HepG2 (cell line): ENCODE data around the gene GNAZ. TPM values are rescaled to one million over a fixed set of nuclear protein-coding genes. Genes with fewer than 3 reads are reported as not detected.

Source experiments
- AKAP8 ChIP-seq: sonication (generic); formaldehyde crosslinking; IDR thresholded peaks from 2 replicates; pipeline ENCODE4 v1.5.1; 2020; ENCODE audit warnings: mild to moderate bottlenecking, missing genetic modification reagents
- DDIT3 ChIP-seq: sonication (generic); formaldehyde crosslinking; IDR thresholded peaks from 2 replicates; pipeline ENCODE4 v1.4.0; 2020; ENCODE audit warnings: mild to moderate bottlenecking, missing genetic modification reagents
- GPBP1L1 ChIP-seq: sonication (generic); formaldehyde crosslinking; IDR thresholded peaks from 2 replicates; pipeline ENCODE4 v1.5.0; 2020; ENCODE audit warnings: mild to moderate bottlenecking, missing genetic modification reagents
- HOXA9 ChIP-seq: sonication (generic); formaldehyde crosslinking; IDR thresholded peaks from 2 replicates; pipeline ENCODE4 v1.8.1; 2022; ENCODE audit warnings: missing genetic modification reagents, mild to moderate bottlenecking, moderate library complexity, borderline replicate concordance
- ISX ChIP-seq: sonication (generic); formaldehyde crosslinking; conservative IDR thresholded peaks from 2 replicates; pipeline ENCODE4 v1.5.0; 2020; ENCODE audit warnings: missing genetic modification reagents
- SAP130 ChIP-seq: IDR thresholded peaks from 2 replicates; pipeline ENCODE4 v1.6.1; 2016; ENCODE audit warnings: low read depth
- TMF1 ChIP-seq: sonication (generic); formaldehyde crosslinking; IDR thresholded peaks from 2 replicates; pipeline ENCODE4 v1.8.1; 2022; ENCODE audit warnings: low read depth, missing genetic modification reagents
- ZNF281 ChIP-seq: sonication (generic); formaldehyde crosslinking; IDR thresholded peaks from 2 replicates; pipeline ENCODE4 v1.4.0; 2020; ENCODE audit warnings: missing genetic modification reagents, borderline replicate concordance
- ZNF367 ChIP-seq: sonication (generic); formaldehyde crosslinking; IDR thresholded peaks from 2 replicates; pipeline ENCODE4 v1.4.0; 2020; ENCODE audit warnings: missing genetic modification reagents, borderline replicate concordance
- ZNF432 ChIP-seq: sonication (generic); formaldehyde crosslinking; IDR thresholded peaks from 2 replicates; pipeline ENCODE4 v1.5.0; 2020; ENCODE audit warnings: missing genetic modification reagents, mild to moderate bottlenecking, borderline replicate concordance
- ZNF512B ChIP-seq: sonication (generic); formaldehyde crosslinking; IDR thresholded peaks from 2 replicates; pipeline ENCODE4 v1.5.1; 2020; ENCODE audit warnings: missing genetic modification reagents, mild to moderate bottlenecking, borderline replicate concordance
- polyA plus RNA-seq, 8 experiments: library from polyadenylated mRNA; depleted of rRNA in 3 of 8; stranded (reverse) in 7 of 8; unstranded in 1 of 8; fragments of >200 nt; fragmentation: Illumina TruSeq in 4 of 8; extraction: Trizol in 4 of 8; gene quantifications; 2 replicates each; pipeline versions ENCODE4 v1.2.1 to v1.2.3, GENCODE V29; 2011 to 2016; ENCODE audit warnings: low read depth in 4 of 8, missing spikeins in 1 of 8, mixed read lengths in 1 of 8; ENCODE audit not compliant: insufficient read depth in 1 of 8
- total RNA-seq, 5 experiments: library from RNA; depleted of rRNA; stranded (reverse); fragments of >200 nt; fragmentation: Illumina TruSeq; extraction: Trizol; gene quantifications; 2 replicates each; pipeline ENCODE4 v1.2.3, GENCODE V29; 2016; ENCODE audit warnings: low read depth in 1 of 5

GNAZ gene
- total and polyA plus RNA-seq, 2 of the 13 experiments (the other 11 are each of a cell fraction or from before 2014, with no cell fraction given) = 11.4 to 22.3 TPM

DNA sequence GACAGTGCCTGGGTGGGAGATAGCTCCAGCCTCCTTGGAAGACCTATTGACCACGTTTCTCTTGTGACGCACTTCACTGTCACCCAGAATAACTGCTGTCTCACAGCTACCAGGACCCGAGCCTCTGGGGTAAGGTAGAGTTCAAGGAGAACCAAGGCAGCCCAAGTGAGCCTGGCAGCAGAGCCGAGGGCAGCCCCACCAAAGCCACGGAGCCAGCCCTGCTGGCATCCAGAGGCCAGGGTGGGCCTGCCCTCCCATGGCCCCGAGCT is 38.7 kb downstream of the GNAZ start (continued):
- TF ChIP-seq AKAP8 (CRISPR knock-in tag) = no peak
- TF ChIP-seq GPBP1L1 (CRISPR knock-in tag) = no peak
- TF ChIP-seq ZNF367 (CRISPR knock-in tag) = no peak
- TF ChIP-seq HOXA9 (CRISPR knock-in tag) = no peak
- TF ChIP-seq ZNF432 (CRISPR knock-in tag) = no peak
- no peak for TF ChIP-seq ZNF512B (CRISPR knock-in tag)
- no peak for TF ChIP-seq ISX
- TF ChIP-seq SAP130 (CRISPR knock-in tag) = no peak
- no peak for TF ChIP-seq ZNF281 (CRISPR knock-in tag)
- no peak for TF ChIP-seq DDIT3 (CRISPR knock-in tag)
- no peak for TF ChIP-seq TMF1 (CRISPR knock-in tag)
